PC-3 (cell line): ENCODE results near the gene BDKRB2. TPM values are rescaled to one million over a fixed set of nuclear protein-coding genes. Genes with fewer than 3 reads are reported as not detected.
A peak's percentile ranks its signal among the peaks of the same experiment; 100 is the strongest.

Experiments used
- ATAC-seq: fragments of 200-7000 bp; cut with Tn5 transposase; 2 replicates; pipeline ENCODE4 v1.9.1; 2020; ENCODE audit warnings: mild to moderate bottlenecking, moderate library complexity
- BruUV-seq: library from RNA; stranded (reverse); fragments of 400-500 nt; replicated peaks from 2 replicates; lab custom pipeline; 2021; lab: Mats Ljungman, UMichigan
- CTCF ChIA-PET: fragments of 300-600 bp; sonication (Branson Sonifier 250); formaldehyde crosslinking; loops from one replicate; lab custom pipeline; 2022; ENCODE audit warnings: antibody characterized with exemption; lab: Charles Lee
- POLR2A ChIA-PET: fragments of 300-600 bp; sonication (Branson Sonifier 250); formaldehyde crosslinking; loops from one replicate; lab custom pipeline; 2022; ENCODE audit warnings: antibody characterized with exemption; ENCODE audit not compliant: unreplicated experiment; lab: Charles Lee
- DNase-seq: peaks from one replicate; pipeline ENCODE4 v3.0.0-alpha.2; 2015
- H2AFZ ChIP-seq: fragments of 300-600 bp; sonication (generic); 2 replicates; pipeline ENCODE4 v1.6.0; 2016; ENCODE audit warnings: antibody characterized with exemption, low read length
- H3F3A ChIP-seq: fragments of 300-600 bp; sonication (generic); one replicate; pipeline ENCODE4 v1.6.0; 2017; ENCODE audit warnings: antibody characterized with exemption, low read length, control low read depth, mild to moderate bottlenecking; ENCODE audit not compliant: unreplicated experiment
- H3K27ac ChIP-seq: fragments of 300-600 bp; sonication (generic); 2 replicates; pipeline ENCODE4 v1.5.1; 2016; ENCODE audit warnings: mild to moderate bottlenecking, low read length
- H3K27me3 ChIP-seq: fragments of 300-600 bp; sonication (generic); 2 replicates; pipeline ENCODE4 v1.6.1; 2016; ENCODE audit warnings: low read length, mixed read lengths
- H3K36me3 ChIP-seq: fragments of 300-600 bp; sonication (generic); 2 replicates; pipeline ENCODE4 v1.6.1; 2016; ENCODE audit warnings: low read depth, mixed run types, low read length, mixed read lengths
- H3K4me1 ChIP-seq: fragments of 300-600 bp; sonication (generic); 2 replicates; pipeline ENCODE4 v1.5.1; 2016; ENCODE audit warnings: low read length; ENCODE audit not compliant: insufficient read depth
- H3K4me2 ChIP-seq: fragments of 300-600 bp; sonication (generic); 2 replicates; pipeline ENCODE4 v1.6.0; 2016; ENCODE audit warnings: low read length
- H3K4me3 ChIP-seq: fragments of 300-600 bp; sonication (generic); 2 replicates; pipeline ENCODE4 v1.5.1; 2016; ENCODE audit warnings: mild to moderate bottlenecking, low read length, mixed read lengths
- H3K79me2 ChIP-seq: fragments of 300-600 bp; sonication (generic); 2 replicates; pipeline ENCODE4 v1.6.1; 2017; ENCODE audit warnings: low read length, mixed read lengths
- H3K9ac ChIP-seq: fragments of 300-600 bp; sonication (generic); 2 replicates; pipeline ENCODE4 v1.6.0; 2016; ENCODE audit warnings: mild to moderate bottlenecking, low read length
- H3K9me2 ChIP-seq: fragments of 300-600 bp; sonication (generic); replicated peaks from 2 replicates; pipeline ENCODE4 v1.6.1; 2016; ENCODE audit warnings: mixed run types, low read length, mixed read lengths
- H3K9me3 ChIP-seq: fragments of 300-600 bp; sonication (generic); 2 replicates; pipeline ENCODE4 v1.6.1; 2016; ENCODE audit warnings: low read length, mixed read lengths
- H4K20me1 ChIP-seq: fragments of 300-600 bp; sonication (generic); 2 replicates; pipeline ENCODE4 v1.6.1; 2016; ENCODE audit warnings: low read length, mixed read lengths
- CTCF ChIP-seq: fragments of 300-600 bp; sonication (generic); conservative IDR thresholded peaks from 2 replicates; pipeline ENCODE4 v1.5.1; 2017; ENCODE audit warnings: antibody characterized with exemption, low read depth, mild to moderate bottlenecking, low read length
- EZH2 ChIP-seq: fragments of 300-600 bp; sonication (generic); IDR thresholded peaks from one replicate; pipeline ENCODE4 v1.6.1; 2017; ENCODE audit warnings: antibody characterized with exemption, mild to moderate bottlenecking, low read length; ENCODE audit not compliant: unreplicated experiment
- EZH2phosphoT487 ChIP-seq: fragments of 300-600 bp; sonication (generic); IDR thresholded peaks from 2 replicates; pipeline ENCODE4 v1.6.1; 2018; ENCODE audit warnings: mild to moderate bottlenecking, antibody characterized with exemption, low read length, borderline replicate concordance
- intact Hi-C: fragments of 100-400 bp; cut with micrococcal nuclease; formaldehyde crosslinking; loops from 2 replicates; pipeline ENCODE4 v1.9.0; 2023
- total RNA-seq: library from RNA; depleted of rRNA; stranded (reverse); fragments of >200 nt; gene quantifications from 2 replicates; pipeline ENCODE4 v1.2.3, GENCODE V29; 2014

BDKRB2 gene
- total RNA-seq, 1 experiment from 2014 or later = 0.07 TPM

GRCh38 chr14:96206461-96206860 lies 1.8 kb downstream of the BDKRB2 start:
- DNase-seq (peak; percentile 18), ATAC-seq (no peak)
- no peak overlapping the region for H3K4me3 ChIP-seq
- no peaks in the 10 kb centered on the region for H3K79me2 ChIP-seq
- CTCF ChIA-PET = no interaction called here
- no peak overlapping the region for H3K4me2 ChIP-seq
- H3F3A ChIP-seq = no peaks in the 10 kb centered on the region
- H2AFZ ChIP-seq = no peak overlapping the region
- no peak overlapping the region for H3K9ac ChIP-seq
- no peaks in the 10 kb centered on the region for H3K9me3 ChIP-seq
- TF ChIP-seq EZH2phosphoT487 (no peak), EZH2 (no peak), CTCF (no peak)
- no TSS peak for BruUV-seq
- POLR2A ChIA-PET = no interaction called here
- no peaks in the 10 kb centered on the region for H3K36me3 ChIP-seq
- no peaks in the 10 kb centered on the region for H4K20me1 ChIP-seq
- intact Hi-C loops = no loop called here
- H3K9me2 ChIP-seq = no peaks in the 10 kb centered on the region
- peaks cover 28% of the 10 kb centered on the region for H3K27me3 ChIP-seq
- H3K4me1 ChIP-seq = peaks cover 9% of the 10 kb centered on the region; the same call in 1 of the 2 replicates
- H3K27ac ChIP-seq = no peak overlapping the region

GRCh38 chr14:96207686-96208085 lies 3.0 kb downstream of the BDKRB2 start:
- Histone ChIP-seq H3F3A (no peaks in the 10 kb centered on the region), H3K79me2 (no peaks in the 10 kb centered on the region), H4K20me1 (no peaks in the 10 kb centered on the region), H3K4me3 (no peak overlapping the region), H3K9ac (no peak overlapping the region), H3K9me2 (no peaks in the 10 kb centered on the region), H3K4me2 (no peak overlapping the region), H3K36me3 (no peaks in the 10 kb centered on the region), H2AFZ (no peak overlapping the region), H3K27ac (no peak overlapping the region), H3K9me3 (no peaks in the 10 kb centered on the region), H3K27me3 (peaks cover 32% of the 10 kb centered on the region), H3K4me1 (peaks cover 9% of the 10 kb centered on the region; the same call in 1 of the 2 replicates)
- TF ChIP-seq EZH2 (no peak), EZH2phosphoT487 (no peak), CTCF (no peak)
- POLR2A ChIA-PET = no interaction called here
- ATAC-seq (no peak), DNase-seq (no peak)
- intact Hi-C loops = no loop called here
- no TSS peak for BruUV-seq
- CTCF ChIA-PET = no interaction called here

GRCh38 chr14:96208739-96209138 lies 4.1 kb downstream of the BDKRB2 start:
- no peak for TF ChIP-seq CTCF
- no peak for TF ChIP-seq EZH2
- TF ChIP-seq EZH2phosphoT487 = no peak
- POLR2A ChIA-PET = no interaction called here
- H4K20me1 ChIP-seq = no peaks in the 10 kb centered on the region

More at GRCh38 chr14:96208739-96209138, 4.1 kb downstream of the BDKRB2 start:
- Histone ChIP-seq H3K9me2 (no peaks in the 10 kb centered on the region), H3K9ac (no peak overlapping the region), H3K79me2 (no peaks in the 10 kb centered on the region), H3K4me2 (no peak overlapping the region), H3K4me3 (no peak overlapping the region), H3K36me3 (no peaks in the 10 kb centered on the region), H3F3A (no peaks in the 10 kb centered on the region), H2AFZ (no peak overlapping the region), H3K4me1 (peaks cover 8% of the 10 kb centered on the region; the same call in 1 of the 2 replicates), H3K27ac (no peak overlapping the region), H3K9me3 (no peaks in the 10 kb centered on the region), H3K27me3 (peaks cover 33% of the 10 kb centered on the region)
- intact Hi-C loops = no loop called here
- no TSS peak for BruUV-seq
- DNase-seq (no peak), ATAC-seq (no peak)
- CTCF ChIA-PET = no interaction called here
